Vagina (tissue), 2 donors: Measurements from ENCODE around the gene CRYBG1.

Source experiments
- POLR2A ChIP-seq, 2 donors: fragments of 450-650 bp; IDR thresholded peaks; one replicate each; pipeline ENCODE4 v1.6.1; 2017; ENCODE audit warnings: antibody characterized with exemption in 2 of 2, mild to moderate bottlenecking in 2 of 2, moderate library complexity in 2 of 2
- POLR2AphosphoS5 ChIP-seq, 2 donors: sonication (generic); formaldehyde crosslinking; IDR thresholded peaks; one replicate each; pipeline ENCODE4 v1.9.0; 2017; ENCODE audit warnings: antibody characterized with exemption in 2 of 2, mild to moderate bottlenecking in 2 of 2, low read depth in 1 of 2; ENCODE audit not compliant: insufficient read depth in 1 of 2
- TF ChIP-seq, protein P1 (sequence below), 3 experiments: fragments of 450-650 bp in 2 of 3; fragments of 200-600 bp in 1 of 3; sonication (generic) in 1 of 3; IDR thresholded peaks; one replicate each; pipeline ENCODE4 v1.5.1; 2017 to 2019; ENCODE audit warnings: antibody characterized with exemption in 3 of 3, mild to moderate bottlenecking in 2 of 3, moderate library complexity in 2 of 3

DNA sequence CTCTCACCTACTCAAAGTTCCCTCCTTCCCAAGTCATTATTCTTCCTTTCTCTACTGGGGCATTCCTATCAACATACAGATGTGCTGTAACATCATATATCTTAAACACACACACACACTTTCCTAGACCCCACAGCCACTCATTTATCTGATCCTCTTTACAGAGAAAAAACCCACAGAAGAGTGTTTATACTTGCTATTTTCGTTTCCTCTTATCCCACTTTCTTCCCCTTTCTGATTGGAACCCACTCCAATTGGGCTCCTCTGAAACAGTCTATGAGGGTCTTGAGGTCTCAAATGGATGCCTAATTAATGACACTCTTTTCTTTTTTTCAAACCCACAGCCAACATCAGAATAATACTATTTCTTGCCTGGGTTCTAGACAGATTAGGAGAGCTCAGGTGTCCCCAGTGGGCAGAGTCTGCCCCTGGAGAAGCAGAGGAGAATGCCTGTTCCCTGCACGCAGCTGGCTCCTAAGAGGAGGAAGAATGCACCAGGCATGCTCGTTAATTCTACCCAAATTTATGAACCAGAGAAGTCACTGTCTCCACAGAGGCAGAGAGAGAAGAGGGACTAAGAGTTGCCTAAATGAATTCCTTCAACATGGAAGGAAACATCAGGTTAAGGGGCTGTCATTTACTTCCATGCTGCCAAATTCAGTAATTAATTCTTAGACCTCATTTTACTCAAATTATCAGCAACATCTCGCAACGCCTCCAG lies 65.9 kb downstream of the CRYBG1 start:
- TF ChIP-seq POLR2AphosphoS5 (IDR thresholded peaks at IDR 0.05; ENCODE audit: insufficient read depth in 1 of 2, low read depth in 1 of 2) (no peak), POLR2A (IDR thresholded peaks at IDR 0.05) (no peak)
- TF ChIP-seq, protein P1, sequence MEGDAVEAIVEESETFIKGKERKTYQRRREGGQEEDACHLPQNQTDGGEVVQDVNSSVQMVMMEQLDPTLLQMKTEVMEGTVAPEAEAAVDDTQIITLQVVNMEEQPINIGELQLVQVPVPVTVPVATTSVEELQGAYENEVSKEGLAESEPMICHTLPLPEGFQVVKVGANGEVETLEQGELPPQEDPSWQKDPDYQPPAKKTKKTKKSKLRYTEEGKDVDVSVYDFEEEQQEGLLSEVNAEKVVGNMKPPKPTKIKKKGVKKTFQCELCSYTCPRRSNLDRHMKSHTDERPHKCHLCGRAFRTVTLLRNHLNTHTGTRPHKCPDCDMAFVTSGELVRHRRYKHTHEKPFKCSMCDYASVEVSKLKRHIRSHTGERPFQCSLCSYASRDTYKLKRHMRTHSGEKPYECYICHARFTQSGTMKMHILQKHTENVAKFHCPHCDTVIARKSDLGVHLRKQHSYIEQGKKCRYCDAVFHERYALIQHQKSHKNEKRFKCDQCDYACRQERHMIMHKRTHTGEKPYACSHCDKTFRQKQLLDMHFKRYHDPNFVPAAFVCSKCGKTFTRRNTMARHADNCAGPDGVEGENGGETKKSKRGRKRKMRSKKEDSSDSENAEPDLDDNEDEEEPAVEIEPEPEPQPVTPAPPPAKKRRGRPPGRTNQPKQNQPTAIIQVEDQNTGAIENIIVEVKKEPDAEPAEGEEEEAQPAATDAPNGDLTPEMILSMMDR (IDR thresholded peaks at IDR 0.05): no peak
